Activated CD4-positive, alpha-beta T cell treated with anti-CD3 and anti-CD28 coated beads, Interleukin-2, amount 50 U/mL, for 4 hours (primary cell): ENCODE measurements around the gene SMYD1.

Source experiments
- DNase-seq, 2 experiments: peaks; one replicate each; pipeline ENCODE4 v3.0.0-alpha.2; 2020

SMYD1 gene

GRCh38 chr2:88090446-88091283 lies 23.0 kb downstream of the SMYD1 start:
- peak; percentile 62 to 66 for DNase-seq

GRCh38 chr2:88091943-88092342 lies 24.3 kb downstream of the SMYD1 start:
- no peak for DNase-seq

GRCh38 chr2:88092773-88093172 lies 25.1 kb downstream of the SMYD1 start:
- no peak for DNase-seq

GRCh38 chr2:88095022-88095421 lies 27.4 kb downstream of the SMYD1 start:
- DNase-seq: no peak

- DNase-seq: no peak
Measured at GRCh38 chr2:88096708-88097107, 29.1 kb downstream of the SMYD1 start.

GRCh38 chr2:88097192-88097591 lies 29.6 kb downstream of the SMYD1 start:
- DNase-seq: no peak

- DNase-seq: no peak
Measured at GRCh38 chr2:88097891-88098557, 30.4 kb downstream of the SMYD1 start.

GRCh38 chr2:88098558-88098900 lies 30.9 kb downstream of the SMYD1 start:
- DNase-seq: no peak

- DNase-seq: no peak
Measured at GRCh38 chr2:88099798-88100488, 32.3 kb downstream of the SMYD1 start.

- no peak for DNase-seq
Measured at GRCh38 chr2:88100489-88100858, 32.8 kb downstream of the SMYD1 start.

GRCh38 chr2:88108796-88109195 lies 41.2 kb downstream of the SMYD1 start:
- no peak for DNase-seq

GRCh38 chr2:88110830-88111229 lies 43.2 kb downstream of the SMYD1 start:
- DNase-seq: no peak

- DNase-seq: no peak
Measured at GRCh38 chr2:88113069-88113468, 45.4 kb downstream of the SMYD1 start.

- no peak for DNase-seq
Measured at GRCh38 chr2:88114889-88115288, 47.3 kb downstream of the SMYD1 start.

- no peak for DNase-seq
Measured at GRCh38 chr2:88115825-88116518, 48.3 kb downstream of the SMYD1 start.

- DNase-seq: no peak
Measured at GRCh38 chr2:88116669-88117432, 49.2 kb downstream of the SMYD1 start.

GRCh38 chr2:88117973-88118372 lies 50.3 kb downstream of the SMYD1 start:
- no peak for DNase-seq

GRCh38 chr2:88121678-88122077 lies 54.1 kb downstream of the SMYD1 start:
- no peak for DNase-seq

GRCh38 chr2:88122141-88122884 lies 54.7 kb downstream of the SMYD1 start:
- no peak for DNase-seq

GRCh38 chr2:88123164-88123974 lies 55.7 kb downstream of the SMYD1 start:
- no peak for DNase-seq
